ENCODE measurements around the gene FXYD5. TPM values are rescaled to one million over a fixed set of nuclear protein-coding genes. Genes with fewer than 3 reads are reported as not detected.

FXYD5 gene
- total and polyA plus RNA-seq, 9 of the 15 experiments (the other 6 are each of a cell fraction or from before 2014, with no cell fraction given), result 104 to 537 (median 174) TPM

DNA sequence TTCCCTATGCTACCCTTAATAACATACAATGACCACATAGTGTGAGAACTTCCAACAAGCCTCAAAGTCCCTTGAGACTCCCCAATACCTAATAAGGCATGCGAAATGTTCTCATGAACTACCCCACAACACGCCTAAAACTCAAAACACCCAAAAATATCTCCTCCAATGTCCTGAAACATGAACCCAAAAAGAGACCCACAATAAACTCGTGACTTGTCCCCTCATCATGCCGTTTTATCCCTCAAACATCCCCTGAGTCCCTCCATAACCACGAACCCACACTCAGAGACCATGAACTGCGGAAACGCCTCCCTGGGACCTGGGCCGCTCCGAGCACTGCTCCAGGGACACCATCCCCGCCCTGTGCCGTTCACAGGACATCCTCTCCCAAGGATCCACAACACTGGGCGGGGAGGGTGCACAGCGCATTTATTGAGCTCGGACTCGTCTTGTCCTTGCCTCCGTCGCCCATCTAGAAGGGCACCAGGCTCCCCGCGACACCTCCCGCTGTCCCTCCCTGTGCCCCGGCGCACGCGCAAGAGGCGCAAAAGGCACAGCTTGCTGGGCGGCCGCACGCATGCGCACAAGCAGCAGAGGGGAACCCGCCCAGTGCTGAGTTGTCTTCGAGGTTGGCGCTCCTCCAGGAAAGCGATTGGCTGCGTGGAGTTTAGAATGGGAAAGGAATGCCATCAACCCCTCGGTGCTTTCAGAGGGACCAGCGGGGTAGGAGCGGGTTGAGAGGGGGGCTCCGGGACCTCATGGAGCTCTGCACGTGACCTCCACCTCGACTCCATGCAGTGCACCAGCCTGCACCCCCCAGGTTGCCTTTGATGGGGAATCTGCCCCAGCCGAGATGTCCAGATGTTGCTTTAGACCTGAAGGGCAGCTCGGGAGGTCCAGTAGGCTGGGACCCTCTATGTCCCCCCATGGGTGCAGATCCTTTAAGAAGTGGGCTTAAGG lies 30.2 kb upstream of the FXYD5 start (continued):
- TF ChIP-seq, protein P1, sequence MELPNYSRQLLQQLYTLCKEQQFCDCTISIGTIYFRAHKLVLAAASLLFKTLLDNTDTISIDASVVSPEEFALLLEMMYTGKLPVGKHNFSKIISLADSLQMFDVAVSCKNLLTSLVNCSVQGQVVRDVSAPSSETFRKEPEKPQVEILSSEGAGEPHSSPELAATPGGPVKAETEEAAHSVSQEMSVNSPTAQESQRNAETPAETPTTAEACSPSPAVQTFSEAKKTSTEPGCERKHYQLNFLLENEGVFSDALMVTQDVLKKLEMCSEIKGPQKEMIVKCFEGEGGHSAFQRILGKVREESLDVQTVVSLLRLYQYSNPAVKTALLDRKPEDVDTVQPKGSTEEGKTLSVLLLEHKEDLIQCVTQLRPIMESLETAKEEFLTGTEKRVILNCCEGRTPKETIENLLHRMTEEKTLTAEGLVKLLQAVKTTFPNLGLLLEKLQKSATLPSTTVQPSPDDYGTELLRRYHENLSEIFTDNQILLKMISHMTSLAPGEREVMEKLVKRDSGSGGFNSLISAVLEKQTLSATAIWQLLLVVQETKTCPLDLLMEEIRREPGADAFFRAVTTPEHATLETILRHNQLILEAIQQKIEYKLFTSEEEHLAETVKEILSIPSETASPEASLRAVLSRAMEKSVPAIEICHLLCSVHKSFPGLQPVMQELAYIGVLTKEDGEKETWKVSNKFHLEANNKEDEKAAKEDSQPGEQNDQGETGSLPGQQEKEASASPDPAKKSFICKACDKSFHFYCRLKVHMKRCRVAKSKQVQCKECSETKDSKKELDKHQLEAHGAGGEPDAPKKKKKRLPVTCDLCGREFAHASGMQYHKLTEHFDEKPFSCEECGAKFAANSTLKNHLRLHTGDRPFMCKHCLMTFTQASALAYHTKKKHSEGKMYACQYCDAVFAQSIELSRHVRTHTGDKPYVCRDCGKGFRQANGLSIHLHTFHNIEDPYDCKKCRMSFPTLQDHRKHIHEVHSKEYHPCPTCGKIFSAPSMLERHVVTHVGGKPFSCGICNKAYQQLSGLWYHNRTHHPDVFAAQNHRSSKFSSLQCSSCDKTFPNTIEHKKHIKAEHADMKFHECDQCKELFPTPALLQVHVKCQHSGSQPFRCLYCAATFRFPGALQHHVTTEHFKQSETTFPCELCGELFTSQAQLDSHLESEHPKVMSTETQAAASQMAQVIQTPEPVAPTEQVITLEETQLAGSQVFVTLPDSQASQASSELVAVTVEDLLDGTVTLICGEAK (IDR thresholded peaks at IDR 0.05), result peak; percentile 36; the same call in 1 of the 2 replicates
- TF ChIP-seq, protein P1 (CRISPR knock-in tag; IDR thresholded peaks at IDR 0.05), result no peak
- TF ChIP-seq, protein P2, sequence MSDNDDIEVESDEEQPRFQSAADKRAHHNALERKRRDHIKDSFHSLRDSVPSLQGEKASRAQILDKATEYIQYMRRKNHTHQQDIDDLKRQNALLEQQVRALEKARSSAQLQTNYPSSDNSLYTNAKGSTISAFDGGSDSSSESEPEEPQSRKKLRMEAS (CRISPR knock-in tag; IDR thresholded peaks at IDR 0.05), result peak; percentile 69
- TF ChIP-seq, protein P3, sequence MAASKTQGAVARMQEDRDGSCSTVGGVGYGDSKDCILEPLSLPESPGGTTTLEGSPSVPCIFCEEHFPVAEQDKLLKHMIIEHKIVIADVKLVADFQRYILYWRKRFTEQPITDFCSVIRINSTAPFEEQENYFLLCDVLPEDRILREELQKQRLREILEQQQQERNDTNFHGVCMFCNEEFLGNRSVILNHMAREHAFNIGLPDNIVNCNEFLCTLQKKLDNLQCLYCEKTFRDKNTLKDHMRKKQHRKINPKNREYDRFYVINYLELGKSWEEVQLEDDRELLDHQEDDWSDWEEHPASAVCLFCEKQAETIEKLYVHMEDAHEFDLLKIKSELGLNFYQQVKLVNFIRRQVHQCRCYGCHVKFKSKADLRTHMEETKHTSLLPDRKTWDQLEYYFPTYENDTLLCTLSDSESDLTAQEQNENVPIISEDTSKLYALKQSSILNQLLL (CRISPR knock-in tag; IDR thresholded peaks at IDR 0.05; ENCODE audit: borderline replicate concordance), result no peak
- no peak for TF ChIP-seq ZNF699 (CRISPR knock-in tag; IDR thresholded peaks at IDR 0.05; ENCODE audit: insufficient replicate concordance)
- no peak for TF ChIP-seq GABPB2 (CRISPR knock-in tag; conservative IDR thresholded peaks at IDR 0.05)
- TF ChIP-seq TCF7L2 (IDR thresholded peaks at IDR 0.05; ENCODE audit: low read depth, low read length), result no peak
- TF ChIP-seq, protein P4, sequence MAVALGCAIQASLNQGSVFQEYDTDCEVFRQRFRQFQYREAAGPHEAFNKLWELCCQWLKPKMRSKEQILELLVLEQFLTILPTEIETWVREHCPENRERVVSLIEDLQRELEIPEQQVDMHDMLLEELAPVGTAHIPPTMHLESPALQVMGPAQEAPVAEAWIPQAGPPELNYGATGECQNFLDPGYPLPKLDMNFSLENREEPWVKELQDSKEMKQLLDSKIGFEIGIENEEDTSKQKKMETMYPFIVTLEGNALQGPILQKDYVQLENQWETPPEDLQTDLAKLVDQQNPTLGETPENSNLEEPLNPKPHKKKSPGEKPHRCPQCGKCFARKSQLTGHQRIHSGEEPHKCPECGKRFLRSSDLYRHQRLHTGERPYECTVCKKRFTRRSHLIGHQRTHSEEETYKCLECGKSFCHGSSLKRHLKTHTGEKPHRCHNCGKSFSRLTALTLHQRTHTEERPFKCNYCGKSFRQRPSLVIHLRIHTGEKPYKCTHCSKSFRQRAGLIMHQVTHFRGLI (CRISPR knock-in tag; IDR thresholded peaks at IDR 0.05), result no peak
- peak; percentile 55 for TF ChIP-seq RB1 (IDR thresholded peaks at IDR 0.05; ENCODE audit: low read depth)
- TF ChIP-seq, protein P5, sequence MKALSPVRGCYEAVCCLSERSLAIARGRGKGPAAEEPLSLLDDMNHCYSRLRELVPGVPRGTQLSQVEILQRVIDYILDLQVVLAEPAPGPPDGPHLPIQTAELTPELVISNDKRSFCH (CRISPR knock-in tag; IDR thresholded peaks at IDR 0.05), result no peak
- TF ChIP-seq, protein P5 (tag; IDR thresholded peaks at IDR 0.05), result no peak
- TF ChIP-seq DACH1 (IDR thresholded peaks at IDR 0.05; ENCODE audit: partially characterized antibody), result no peak
- no peak for TF ChIP-seq NR2C2 (CRISPR knock-in tag; IDR thresholded peaks at IDR 0.05)
- no peak for TF ChIP-seq NR2C2 (tag; IDR thresholded peaks at IDR 0.05)
